HepG2 (cell line): Measurements from ENCODE around the gene SORD. TPM values are rescaled to one million over a fixed set of nuclear protein-coding genes. Genes with fewer than 3 reads are reported as not detected.

ENCODE experiments used
- ARNT2 ChIP-seq: sonication (generic); formaldehyde crosslinking; IDR thresholded peaks from 2 replicates; pipeline ENCODE4 v1.8.0; 2022; ENCODE audit warnings: mild to moderate bottlenecking, low read depth, missing genetic modification reagents, moderate library complexity
- ATAD3A ChIP-seq: sonication (generic); formaldehyde crosslinking; IDR thresholded peaks from 2 replicates; pipeline ENCODE4 v1.4.0; 2020; ENCODE audit warnings: missing genetic modification reagents
- BCL6 ChIP-seq: IDR thresholded peaks from 2 replicates; pipeline ENCODE4 v1.6.1; 2016; ENCODE audit warnings: missing genetic modification reagents, missing compliant biosample characterization
- DNMT3B ChIP-seq: conservative IDR thresholded peaks from 2 replicates; pipeline ENCODE4 v1.6.1; 2016; ENCODE audit warnings: missing biosample characterization, control low read depth
- DR1 ChIP-seq: sonication (generic); formaldehyde crosslinking; IDR thresholded peaks from 2 replicates; pipeline ENCODE4 v1.8.0; 2021; ENCODE audit warnings: mild to moderate bottlenecking, missing genetic modification reagents, inconsistent platforms
- JUNB ChIP-seq: sonication (generic); formaldehyde crosslinking; IDR thresholded peaks from 2 replicates; pipeline ENCODE4 v1.8.0; 2022; ENCODE audit warnings: missing genetic modification reagents, mild to moderate bottlenecking, borderline replicate concordance
- NR2F1 ChIP-seq, 2 experiments: fragments of 450-650 bp in 1 of 2; formaldehyde crosslinking in 1 of 2; IDR thresholded peaks; 2 replicates each; pipeline versions ENCODE4 v1.5.0 to v1.6.1; 2016 to 2020; ENCODE audit warnings: mild to moderate bottlenecking in 1 of 2, missing compliant biosample characterization in 1 of 2, missing genetic modification reagents in 1 of 2, moderate library complexity in 1 of 2
- PCBP2 ChIP-seq: fragments of 200-400 bp; formaldehyde crosslinking; optimal IDR thresholded peaks from 2 replicates; pipeline ENCODE3; 2018; ENCODE audit warnings: low read length, low read depth; ENCODE audit not compliant: poor library complexity, severe bottlenecking
- PITX1 ChIP-seq: sonication (generic); formaldehyde crosslinking; IDR thresholded peaks from 2 replicates; pipeline ENCODE4 v1.5.1; 2020; ENCODE audit warnings: mild to moderate bottlenecking, missing genetic modification reagents
- ZKSCAN5 ChIP-seq: sonication (generic); formaldehyde crosslinking; IDR thresholded peaks from 2 replicates; pipeline ENCODE4 v1.5.1; 2020; ENCODE audit warnings: mild to moderate bottlenecking, missing genetic modification reagents
- ZNF160 ChIP-seq: sonication (generic); formaldehyde crosslinking; IDR thresholded peaks from 2 replicates; pipeline ENCODE4 v1.8.0; 2022; ENCODE audit warnings: mild to moderate bottlenecking, inconsistent platforms, missing genetic modification reagents
- ZNF264 ChIP-seq: sonication (generic); formaldehyde crosslinking; IDR thresholded peaks from 2 replicates; pipeline ENCODE4 v1.4.0; 2020; ENCODE audit warnings: missing genetic modification reagents
- ZNF616 ChIP-seq: sonication (generic); formaldehyde crosslinking; IDR thresholded peaks from 2 replicates; pipeline ENCODE4 v1.5.0; 2020; ENCODE audit warnings: low read depth, mild to moderate bottlenecking, missing genetic modification reagents
- ZNF850 ChIP-seq: sonication (generic); formaldehyde crosslinking; conservative IDR thresholded peaks from 2 replicates; pipeline ENCODE4 v1.9.0; 2021; ENCODE audit warnings: mild to moderate bottlenecking, missing genetic modification reagents
- polyA plus RNA-seq, 8 experiments: library from polyadenylated mRNA; depleted of rRNA in 3 of 8; stranded (reverse) in 7 of 8; unstranded in 1 of 8; fragments of >200 nt; fragmentation: Illumina TruSeq in 4 of 8; extraction: Trizol in 4 of 8; gene quantifications; 2 replicates each; pipeline versions ENCODE4 v1.2.1 to v1.2.3, GENCODE V29; 2011 to 2016; ENCODE audit warnings: low read depth in 4 of 8, missing spikeins in 1 of 8, mixed read lengths in 1 of 8; ENCODE audit not compliant: insufficient read depth in 1 of 8
- total RNA-seq, 5 experiments: library from RNA; depleted of rRNA; stranded (reverse); fragments of >200 nt; fragmentation: Illumina TruSeq; extraction: Trizol; gene quantifications; 2 replicates each; pipeline ENCODE4 v1.2.3, GENCODE V29; 2016; ENCODE audit warnings: low read depth in 1 of 5
- TF ChIP-seq, protein P1 (sequence below): sonication (generic); formaldehyde crosslinking; IDR thresholded peaks from 2 replicates; pipeline ENCODE4 v1.4.0; 2020; ENCODE audit warnings: mild to moderate bottlenecking, missing genetic modification reagents, borderline replicate concordance
- TF ChIP-seq, protein P2 (sequence below): sonication (generic); formaldehyde crosslinking; conservative IDR thresholded peaks from 2 replicates; pipeline ENCODE4 v1.5.0; 2020; ENCODE audit warnings: missing genetic modification reagents
- TF ChIP-seq, protein P3 (sequence below): IDR thresholded peaks from 2 replicates; pipeline ENCODE4 v1.6.1; 2012; ENCODE audit warnings: inconsistent platforms
- TF ChIP-seq, protein P4 (sequence below): sonication (generic); formaldehyde crosslinking; IDR thresholded peaks from 2 replicates; pipeline ENCODE4 v1.4.0; 2020; ENCODE audit warnings: missing genetic modification reagents
- TF ChIP-seq, protein P5 (sequence below): sonication (generic); formaldehyde crosslinking; IDR thresholded peaks from 2 replicates; pipeline ENCODE4 v1.5.1; 2020; ENCODE audit warnings: mild to moderate bottlenecking, moderate library complexity, missing genetic modification reagents
- TF ChIP-seq, protein P6 (sequence below): sonication (generic); formaldehyde crosslinking; IDR thresholded peaks from 2 replicates; pipeline ENCODE4 v1.4.0; 2020; ENCODE audit warnings: mild to moderate bottlenecking, missing genetic modification reagents
- TF ChIP-seq, protein P7 (sequence below): IDR thresholded peaks from 2 replicates; pipeline ENCODE4 v1.6.1; 2016; ENCODE audit warnings: missing biosample characterization, missing genetic modification reagents, low read depth

SORD gene
- total and polyA plus RNA-seq, 2 of the 13 experiments (the other 11 are each of a cell fraction or from before 2014, with no cell fraction given) = 59.1 to 95.3 TPM

DNA sequence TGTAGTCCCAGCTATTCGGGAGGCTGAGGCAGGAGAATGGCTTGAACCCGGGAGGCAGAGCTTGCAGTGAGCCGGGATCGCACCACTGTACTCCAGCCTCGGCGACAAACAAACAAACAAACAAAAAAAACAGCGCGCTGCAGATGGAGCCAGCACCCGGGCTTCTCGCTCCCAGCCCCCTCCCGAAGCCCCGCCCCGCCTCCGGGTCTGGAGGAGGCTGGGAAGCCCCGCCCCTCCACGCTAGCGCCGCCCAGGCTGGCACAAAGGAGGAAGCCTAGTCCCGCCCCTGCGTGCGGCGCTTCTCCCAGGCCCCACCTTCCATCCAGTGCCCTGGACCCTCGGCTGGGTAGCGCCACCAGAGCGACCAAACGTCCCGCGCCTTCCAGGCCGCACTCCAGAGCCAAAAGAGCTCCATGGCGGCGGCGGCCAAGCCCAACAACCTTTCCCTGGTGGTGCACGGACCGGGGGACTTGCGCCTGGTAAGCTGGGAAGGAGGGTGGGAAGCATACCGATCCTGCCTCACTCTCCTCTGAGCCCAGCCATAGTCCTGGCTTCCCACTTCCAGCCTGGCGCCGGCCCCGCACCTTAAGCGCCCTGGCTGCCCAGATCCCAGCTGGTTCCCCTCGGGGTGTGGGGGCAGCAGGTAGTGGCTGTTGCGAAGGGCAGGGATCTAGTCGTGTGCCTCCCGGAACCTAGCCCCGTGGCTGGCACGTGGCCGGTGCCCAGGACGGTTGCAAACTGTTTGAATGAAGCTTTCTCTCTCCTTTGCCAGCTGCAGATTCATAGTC, at the start of gene SORD (continued):
- TF ChIP-seq, protein P1, sequence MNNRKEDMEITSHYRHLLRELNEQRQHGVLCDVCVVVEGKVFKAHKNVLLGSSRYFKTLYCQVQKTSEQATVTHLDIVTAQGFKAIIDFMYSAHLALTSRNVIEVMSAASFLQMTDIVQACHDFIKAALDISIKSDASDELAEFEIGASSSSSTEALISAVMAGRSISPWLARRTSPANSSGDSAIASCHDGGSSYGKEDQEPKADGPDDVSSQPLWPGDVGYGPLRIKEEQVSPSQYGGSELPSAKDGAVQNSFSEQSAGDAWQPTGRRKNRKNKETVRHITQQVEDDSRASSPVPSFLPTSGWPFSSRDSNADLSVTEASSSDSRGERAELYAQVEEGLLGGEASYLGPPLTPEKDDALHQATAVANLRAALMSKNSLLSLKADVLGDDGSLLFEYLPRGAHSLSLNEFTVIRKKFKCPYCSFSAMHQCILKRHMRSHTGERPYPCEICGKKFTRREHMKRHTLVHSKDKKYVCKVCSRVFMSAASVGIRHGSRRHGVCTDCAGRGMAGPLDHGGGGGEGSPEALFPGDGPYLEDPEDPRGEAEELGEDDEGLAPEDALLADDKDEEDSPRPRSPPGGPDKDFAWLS = no peak
- TF ChIP-seq, protein P2, sequence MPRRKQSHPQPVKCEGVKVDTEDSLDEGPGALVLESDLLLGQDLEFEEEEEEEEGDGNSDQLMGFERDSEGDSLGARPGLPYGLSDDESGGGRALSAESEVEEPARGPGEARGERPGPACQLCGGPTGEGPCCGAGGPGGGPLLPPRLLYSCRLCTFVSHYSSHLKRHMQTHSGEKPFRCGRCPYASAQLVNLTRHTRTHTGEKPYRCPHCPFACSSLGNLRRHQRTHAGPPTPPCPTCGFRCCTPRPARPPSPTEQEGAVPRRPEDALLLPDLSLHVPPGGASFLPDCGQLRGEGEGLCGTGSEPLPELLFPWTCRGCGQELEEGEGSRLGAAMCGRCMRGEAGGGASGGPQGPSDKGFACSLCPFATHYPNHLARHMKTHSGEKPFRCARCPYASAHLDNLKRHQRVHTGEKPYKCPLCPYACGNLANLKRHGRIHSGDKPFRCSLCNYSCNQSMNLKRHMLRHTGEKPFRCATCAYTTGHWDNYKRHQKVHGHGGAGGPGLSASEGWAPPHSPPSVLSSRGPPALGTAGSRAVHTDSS (CRISPR knock-in tag) = no peak
- TF ChIP-seq, protein P3, sequence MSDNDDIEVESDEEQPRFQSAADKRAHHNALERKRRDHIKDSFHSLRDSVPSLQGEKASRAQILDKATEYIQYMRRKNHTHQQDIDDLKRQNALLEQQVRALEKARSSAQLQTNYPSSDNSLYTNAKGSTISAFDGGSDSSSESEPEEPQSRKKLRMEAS = peak; percentile 85
- TF ChIP-seq, protein P4, sequence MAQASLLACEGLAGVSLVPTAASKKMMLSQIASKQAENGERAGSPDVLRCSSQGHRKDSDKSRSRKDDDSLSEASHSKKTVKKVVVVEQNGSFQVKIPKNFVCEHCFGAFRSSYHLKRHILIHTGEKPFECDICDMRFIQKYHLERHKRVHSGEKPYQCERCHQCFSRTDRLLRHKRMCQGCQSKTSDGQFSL (CRISPR knock-in tag) = no peak
- peak; percentile 60 for TF ChIP-seq DR1 (CRISPR knock-in tag)
- TF ChIP-seq ZNF160 (CRISPR knock-in tag) = no peak
- TF ChIP-seq PCBP2 = no peak
- TF ChIP-seq JUNB (CRISPR knock-in tag) = no peak
- TF ChIP-seq PITX1 (CRISPR knock-in tag) = peak; percentile 75
- TF ChIP-seq, protein P5, sequence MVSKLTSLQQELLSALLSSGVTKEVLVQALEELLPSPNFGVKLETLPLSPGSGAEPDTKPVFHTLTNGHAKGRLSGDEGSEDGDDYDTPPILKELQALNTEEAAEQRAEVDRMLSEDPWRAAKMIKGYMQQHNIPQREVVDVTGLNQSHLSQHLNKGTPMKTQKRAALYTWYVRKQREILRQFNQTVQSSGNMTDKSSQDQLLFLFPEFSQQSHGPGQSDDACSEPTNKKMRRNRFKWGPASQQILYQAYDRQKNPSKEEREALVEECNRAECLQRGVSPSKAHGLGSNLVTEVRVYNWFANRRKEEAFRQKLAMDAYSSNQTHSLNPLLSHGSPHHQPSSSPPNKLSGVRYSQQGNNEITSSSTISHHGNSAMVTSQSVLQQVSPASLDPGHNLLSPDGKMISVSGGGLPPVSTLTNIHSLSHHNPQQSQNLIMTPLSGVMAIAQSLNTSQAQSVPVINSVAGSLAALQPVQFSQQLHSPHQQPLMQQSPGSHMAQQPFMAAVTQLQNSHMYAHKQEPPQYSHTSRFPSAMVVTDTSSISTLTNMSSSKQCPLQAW (CRISPR knock-in tag) = peak; percentile 89
- TF ChIP-seq, protein P6, sequence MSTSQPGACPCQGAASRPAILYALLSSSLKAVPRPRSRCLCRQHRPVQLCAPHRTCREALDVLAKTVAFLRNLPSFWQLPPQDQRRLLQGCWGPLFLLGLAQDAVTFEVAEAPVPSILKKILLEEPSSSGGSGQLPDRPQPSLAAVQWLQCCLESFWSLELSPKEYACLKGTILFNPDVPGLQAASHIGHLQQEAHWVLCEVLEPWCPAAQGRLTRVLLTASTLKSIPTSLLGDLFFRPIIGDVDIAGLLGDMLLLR (CRISPR knock-in tag) = peak; percentile 55; the same call in 1 of the 2 replicates
- no peak for TF ChIP-seq ATAD3A (CRISPR knock-in tag)
- no peak for TF ChIP-seq ZKSCAN5 (CRISPR knock-in tag)
- peak; percentile 88 for TF ChIP-seq DNMT3B (CRISPR knock-in tag)
- no peak for TF ChIP-seq ZNF850
- TF ChIP-seq ZNF616 (CRISPR knock-in tag) = no peak
- TF ChIP-seq NR2F1 (CRISPR knock-in tag; IDR thresholded peaks at IDR 0.05) = no peak
- TF ChIP-seq, protein P7, sequence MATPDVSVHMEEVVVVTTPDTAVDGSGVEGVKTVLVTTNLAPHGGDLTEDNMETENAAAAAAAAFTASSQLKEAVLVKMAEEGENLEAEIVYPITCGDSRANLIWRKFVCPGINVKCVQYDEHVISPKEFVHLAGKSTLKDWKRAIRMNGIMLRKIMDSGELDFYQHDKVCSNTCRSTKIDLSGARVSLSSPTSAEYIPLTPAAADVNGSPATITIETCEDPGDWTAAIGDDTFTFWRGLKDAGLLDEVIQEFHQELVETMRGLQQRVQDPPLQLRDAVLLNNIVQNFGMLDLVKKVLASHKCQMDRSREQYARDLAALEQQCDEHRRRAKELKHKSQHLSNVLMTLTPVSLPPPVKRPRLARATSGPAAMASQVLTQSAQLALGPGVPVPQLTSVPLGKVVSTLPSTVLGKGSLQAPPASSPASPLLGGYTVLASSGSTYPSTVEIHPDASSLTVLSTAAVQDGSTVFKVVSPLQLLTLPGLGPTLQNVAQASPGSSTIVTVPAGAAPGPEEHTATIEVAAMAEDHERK (CRISPR knock-in tag) = no peak
- 0 out of 2 replicates have a peak, but pooled peaks have one; percentile 20 for TF ChIP-seq ARNT2 (CRISPR knock-in tag)
- no peak; the same call in 1 of the 2 replicates for TF ChIP-seq BCL6
- TF ChIP-seq ZNF264 (CRISPR knock-in tag) = no peak
